ENCODE results near the gene RANBP2.
"Not testable (repeated sequence)": the region's sequence is repeated elsewhere in the genome, so short reads cannot be mapped to it uniquely, and the experiment has no call there.

DNA sequence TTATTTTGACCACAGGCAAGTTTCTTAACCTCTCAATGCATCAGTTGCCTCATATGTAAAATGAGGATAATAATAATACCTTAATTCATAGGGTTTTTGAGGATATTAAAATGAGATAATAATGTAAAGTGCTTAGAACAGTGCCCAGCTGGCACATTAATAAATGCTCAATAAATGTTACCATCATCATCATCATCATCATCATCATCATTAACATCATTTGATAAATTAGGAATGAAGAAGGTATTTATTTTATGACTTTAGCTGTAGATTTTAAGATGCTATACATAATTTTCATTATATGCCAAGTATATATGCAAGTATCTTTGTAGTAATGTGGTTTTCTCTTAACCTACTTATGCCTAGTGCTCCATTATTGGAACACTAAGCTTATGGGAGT lies 43.3 kb downstream of the RANBP2 start:
- TF ChIP-seq, protein P1, sequence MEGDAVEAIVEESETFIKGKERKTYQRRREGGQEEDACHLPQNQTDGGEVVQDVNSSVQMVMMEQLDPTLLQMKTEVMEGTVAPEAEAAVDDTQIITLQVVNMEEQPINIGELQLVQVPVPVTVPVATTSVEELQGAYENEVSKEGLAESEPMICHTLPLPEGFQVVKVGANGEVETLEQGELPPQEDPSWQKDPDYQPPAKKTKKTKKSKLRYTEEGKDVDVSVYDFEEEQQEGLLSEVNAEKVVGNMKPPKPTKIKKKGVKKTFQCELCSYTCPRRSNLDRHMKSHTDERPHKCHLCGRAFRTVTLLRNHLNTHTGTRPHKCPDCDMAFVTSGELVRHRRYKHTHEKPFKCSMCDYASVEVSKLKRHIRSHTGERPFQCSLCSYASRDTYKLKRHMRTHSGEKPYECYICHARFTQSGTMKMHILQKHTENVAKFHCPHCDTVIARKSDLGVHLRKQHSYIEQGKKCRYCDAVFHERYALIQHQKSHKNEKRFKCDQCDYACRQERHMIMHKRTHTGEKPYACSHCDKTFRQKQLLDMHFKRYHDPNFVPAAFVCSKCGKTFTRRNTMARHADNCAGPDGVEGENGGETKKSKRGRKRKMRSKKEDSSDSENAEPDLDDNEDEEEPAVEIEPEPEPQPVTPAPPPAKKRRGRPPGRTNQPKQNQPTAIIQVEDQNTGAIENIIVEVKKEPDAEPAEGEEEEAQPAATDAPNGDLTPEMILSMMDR (IDR thresholded peaks at IDR 0.05): not testable (repeated sequence)
- TF ChIP-seq EZH2 (IDR thresholded peaks at IDR 0.05; ENCODE audit: borderline replicate concordance, insufficient read depth, low read depth, low read length, poor library complexity, severe bottlenecking): not testable (repeated sequence)

All from B cell (primary cell).